ENCODE results near the gene NUB1.

Gene NUB1

GRCh38 chr7:151410405-151411390 lies 69.1 kb downstream of the NUB1 start:
- TF ChIP-seq CTCF (IDR thresholded peaks at IDR 0.05; ENCODE audit: insufficient read depth, missing control alignments) = no peak
- peak; percentile 42 for DNase-seq (ENCODE audit: insufficient read length, low spot score)
- FAIRE-seq = no peak

GRCh38 chr7:151411551-151411950 lies 69.9 kb downstream of the NUB1 start:
- no peak for DNase-seq (ENCODE audit: insufficient read length, low spot score)
- FAIRE-seq = no peak
- no peak for TF ChIP-seq CTCF (IDR thresholded peaks at IDR 0.05; ENCODE audit: insufficient read depth, missing control alignments)

GRCh38 chr7:151412318-151412717 lies 70.7 kb downstream of the NUB1 start:
- TF ChIP-seq CTCF (IDR thresholded peaks at IDR 0.05; ENCODE audit: insufficient read depth, missing control alignments) = no peak
- no peak for FAIRE-seq
- DNase-seq (ENCODE audit: insufficient read length, low spot score) = no peak

GRCh38 chr7:151413241-151413640 lies 71.6 kb downstream of the NUB1 start:
- no peak for TF ChIP-seq CTCF (IDR thresholded peaks at IDR 0.05; ENCODE audit: insufficient read depth, missing control alignments)
- FAIRE-seq (no peak), DNase-seq (ENCODE audit: insufficient read length, low spot score) (no peak)

- FAIRE-seq (no peak), DNase-seq (ENCODE audit: insufficient read length, low spot score) (no peak)
- no peak for TF ChIP-seq CTCF (IDR thresholded peaks at IDR 0.05; ENCODE audit: insufficient read depth, missing control alignments)
Measured at GRCh38 chr7:151415375-151416105, 73.9 kb downstream of the NUB1 start.

- no peak for FAIRE-seq
- no peak for TF ChIP-seq CTCF (IDR thresholded peaks at IDR 0.05; ENCODE audit: insufficient read depth, missing control alignments)
- DNase-seq (ENCODE audit: insufficient read length, low spot score) = no peak
Measured at GRCh38 chr7:151416112-151416940, 74.7 kb downstream of the NUB1 start.

Measured in D721Med (cell line).